HFF-Myc (cell line): ENCODE results near the gene SLC29A4.
"Not testable (repeated sequence)": the region's sequence is repeated elsewhere in the genome, so short reads cannot be mapped to it uniquely, and the experiment has no call there.

Source experiments
- DNase-seq: peaks from one replicate; pipeline ENCODE4 v3.0.0-alpha.2; 2011; ENCODE audit warnings: low read depth; ENCODE audit errors: extremely low read depth
- H3K4me3 ChIP-seq: replicated peaks from 2 replicates; pipeline ENCODE4 v1.5.1; 2011; ENCODE audit warnings: low read depth, mild to moderate bottlenecking, control low read depth, low read length
- TF ChIP-seq, protein P1 (sequence below): IDR thresholded peaks from 2 replicates; pipeline ENCODE4 v1.5.1; 2012; ENCODE audit warnings: mild to moderate bottlenecking, low read depth, low read length, control low read depth; ENCODE audit errors: missing control alignments

SLC29A4 gene

DNA sequence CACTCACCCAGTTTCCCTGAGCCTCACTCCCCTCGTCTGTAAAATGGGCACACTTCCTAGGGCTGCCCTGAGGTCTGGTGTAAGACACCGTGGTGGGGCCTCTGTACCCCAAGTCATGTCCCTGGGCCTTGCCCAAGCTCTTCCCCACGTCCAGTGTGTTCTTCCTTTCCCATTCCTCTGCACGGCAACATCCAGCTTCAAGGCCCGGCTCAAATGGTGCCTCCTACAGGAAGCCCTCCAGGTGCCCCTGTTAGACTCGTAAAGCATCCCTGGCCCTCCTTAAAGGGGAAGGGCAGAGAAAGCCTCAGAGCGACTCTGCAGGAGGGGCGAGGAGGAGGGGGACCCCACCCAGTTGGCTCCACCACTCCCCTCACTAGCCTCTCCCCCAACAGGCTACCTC is 8.6 kb downstream of the SLC29A4 start:
- TF ChIP-seq, protein P1, sequence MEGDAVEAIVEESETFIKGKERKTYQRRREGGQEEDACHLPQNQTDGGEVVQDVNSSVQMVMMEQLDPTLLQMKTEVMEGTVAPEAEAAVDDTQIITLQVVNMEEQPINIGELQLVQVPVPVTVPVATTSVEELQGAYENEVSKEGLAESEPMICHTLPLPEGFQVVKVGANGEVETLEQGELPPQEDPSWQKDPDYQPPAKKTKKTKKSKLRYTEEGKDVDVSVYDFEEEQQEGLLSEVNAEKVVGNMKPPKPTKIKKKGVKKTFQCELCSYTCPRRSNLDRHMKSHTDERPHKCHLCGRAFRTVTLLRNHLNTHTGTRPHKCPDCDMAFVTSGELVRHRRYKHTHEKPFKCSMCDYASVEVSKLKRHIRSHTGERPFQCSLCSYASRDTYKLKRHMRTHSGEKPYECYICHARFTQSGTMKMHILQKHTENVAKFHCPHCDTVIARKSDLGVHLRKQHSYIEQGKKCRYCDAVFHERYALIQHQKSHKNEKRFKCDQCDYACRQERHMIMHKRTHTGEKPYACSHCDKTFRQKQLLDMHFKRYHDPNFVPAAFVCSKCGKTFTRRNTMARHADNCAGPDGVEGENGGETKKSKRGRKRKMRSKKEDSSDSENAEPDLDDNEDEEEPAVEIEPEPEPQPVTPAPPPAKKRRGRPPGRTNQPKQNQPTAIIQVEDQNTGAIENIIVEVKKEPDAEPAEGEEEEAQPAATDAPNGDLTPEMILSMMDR: no peak
- H3K4me3 ChIP-seq: no peak overlapping the region
- DNase-seq: no peak

DNA sequence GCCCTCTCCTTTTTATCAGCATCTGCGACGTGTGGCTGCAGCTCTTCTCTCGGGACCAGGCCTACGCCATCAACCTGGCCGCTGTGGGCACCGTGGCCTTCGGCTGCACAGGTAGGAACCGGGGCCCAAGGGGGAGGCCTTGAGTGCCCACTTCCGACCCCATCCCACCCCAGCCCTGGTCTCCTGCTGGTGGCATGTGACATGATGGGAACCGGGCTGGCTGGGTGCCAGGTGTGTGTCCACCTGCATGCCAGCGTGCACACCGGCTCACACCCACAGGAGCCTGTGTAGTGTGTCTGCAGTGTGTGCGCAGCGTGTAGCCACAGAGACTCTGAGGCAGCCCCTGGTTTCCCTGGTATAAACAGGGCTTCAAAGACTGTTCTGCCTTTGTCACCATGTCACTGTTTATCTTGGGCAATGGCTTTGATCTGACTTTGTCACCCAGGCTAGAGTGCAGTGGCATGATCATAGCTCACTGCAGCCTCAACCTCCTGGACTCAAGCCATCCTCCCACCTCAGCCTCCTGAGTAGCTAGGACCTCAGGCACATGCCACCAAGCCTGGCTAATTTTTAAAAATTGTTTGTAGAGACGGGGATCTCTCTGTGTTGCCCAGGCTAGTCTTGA is 9.1 kb downstream of the SLC29A4 start:
- not testable (repeated sequence) for H3K4me3 ChIP-seq, DNase-seq

DNA sequence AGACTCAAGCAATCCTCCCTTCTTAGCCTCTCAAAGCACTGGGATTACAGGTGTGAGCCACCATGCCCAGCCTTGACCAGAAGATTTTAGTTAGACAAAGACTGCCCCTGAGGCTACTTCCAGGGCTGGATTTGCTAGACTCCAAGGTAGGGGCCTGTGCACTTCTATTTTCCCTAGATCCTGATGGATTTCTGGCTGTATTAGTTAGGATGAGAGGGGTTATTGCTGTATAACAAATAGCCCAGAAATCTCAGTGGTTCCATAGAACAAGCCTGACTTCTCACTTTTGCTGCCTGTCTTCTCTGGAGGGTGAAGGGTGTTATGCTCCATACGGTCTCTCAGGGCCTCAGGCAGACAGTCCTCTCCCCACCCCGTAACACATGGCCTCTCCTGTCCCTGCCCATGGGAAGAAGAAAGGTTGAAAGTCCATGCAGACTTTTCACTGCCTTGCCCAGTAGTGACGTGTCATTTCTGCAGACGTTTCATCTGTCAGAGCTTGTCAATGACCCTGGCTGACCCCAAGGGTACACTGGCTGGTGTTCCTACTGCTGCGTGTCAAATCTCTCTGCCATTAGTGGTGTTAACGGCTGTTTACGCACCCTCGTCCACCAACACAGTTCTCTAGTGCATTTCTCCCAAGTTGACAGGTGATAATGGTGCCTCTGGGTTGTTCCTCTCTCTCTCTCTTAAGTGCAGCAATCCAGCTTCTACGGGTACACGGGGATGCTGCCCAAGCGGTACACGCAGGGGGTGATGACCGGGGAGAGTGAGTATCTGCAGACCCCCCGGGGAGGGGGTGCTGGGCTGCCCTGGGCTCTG is 11.6 kb downstream of the SLC29A4 start:
- DNase-seq: no peak
- TF ChIP-seq, protein P1: no peak
- H3K4me3 ChIP-seq: no peak overlapping the region

DNA sequence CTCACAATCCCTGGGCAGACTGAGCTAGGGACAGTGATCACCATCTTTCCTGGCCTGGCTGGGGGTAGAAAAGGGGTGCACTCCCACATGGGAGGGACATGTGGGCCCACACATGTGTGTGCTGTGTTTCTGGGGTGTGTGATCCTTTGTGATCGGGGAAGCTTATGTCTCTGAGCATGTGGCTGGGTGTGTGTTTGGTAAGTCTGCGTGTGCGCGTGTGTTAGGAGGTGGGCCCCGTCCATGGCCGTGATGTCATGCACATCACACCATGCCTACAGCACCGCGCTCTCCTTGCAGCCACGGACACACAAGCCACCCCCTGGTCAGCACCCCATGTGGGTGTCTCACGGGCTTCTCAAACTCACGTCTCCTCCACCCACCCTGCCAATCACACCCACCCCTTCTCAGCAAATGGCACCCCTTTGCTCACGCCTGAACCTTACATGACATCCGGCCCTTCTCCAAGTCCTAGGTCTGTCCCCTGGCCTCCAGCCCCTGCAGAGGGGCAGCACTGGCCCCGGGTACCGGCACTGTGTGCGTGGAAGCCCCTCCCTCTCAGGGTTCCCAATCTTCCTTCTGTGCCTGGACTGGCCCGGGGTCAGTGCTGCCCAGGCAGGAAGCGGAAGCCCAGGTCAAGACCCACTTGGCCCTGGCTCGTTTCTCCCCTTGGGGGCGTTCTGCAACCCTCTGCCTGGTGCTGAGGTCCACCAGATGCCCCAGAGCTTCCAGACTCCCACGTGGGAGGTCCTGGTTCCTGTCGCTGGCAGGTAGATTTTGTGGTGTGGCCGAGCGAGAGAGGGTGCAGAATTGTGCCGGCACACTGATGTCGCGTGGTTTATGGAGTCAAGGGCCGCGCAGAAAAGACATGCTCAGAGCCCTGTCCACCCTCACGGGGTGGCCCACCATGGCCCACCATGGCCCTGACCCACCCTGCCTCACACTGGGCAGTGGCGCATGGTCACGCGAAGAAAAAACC is 12.6 kb downstream of the SLC29A4 start:
- TF ChIP-seq, protein P1: no peak
- no peak overlapping the region for H3K4me3 ChIP-seq
- no peak for DNase-seq

DNA sequence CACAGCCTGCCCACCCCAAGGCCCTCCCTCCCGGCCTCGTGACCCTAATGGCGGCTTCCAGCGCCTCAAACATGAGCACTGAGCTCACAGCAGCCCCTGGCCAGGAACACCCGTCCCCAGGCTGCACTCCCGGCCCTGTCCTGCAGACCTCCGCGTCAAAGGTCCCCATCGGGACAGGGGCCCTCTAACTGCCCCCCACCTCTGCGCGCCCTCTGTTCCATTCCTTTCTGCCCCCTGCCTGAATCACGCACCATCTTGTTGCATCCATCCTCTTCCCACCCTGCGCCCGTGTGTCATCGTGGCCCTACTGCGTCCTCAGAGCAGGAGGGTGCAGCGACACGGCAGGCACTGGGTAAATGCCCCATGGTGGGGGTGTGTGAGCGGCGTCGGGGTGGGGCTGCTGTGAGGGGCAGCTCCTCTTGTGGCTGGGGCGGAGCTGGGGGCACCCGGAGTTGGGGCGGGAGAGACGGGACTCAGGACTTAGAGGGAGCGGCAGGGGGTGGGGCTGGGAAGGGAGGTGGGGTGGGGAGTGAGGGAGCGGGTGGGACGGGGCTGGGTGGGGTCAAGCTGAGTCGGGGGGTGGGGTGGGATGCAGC is 13.4 kb downstream of the SLC29A4 start:
- TF ChIP-seq, protein P1: no peak
- DNase-seq: no peak
- no peak overlapping the region for H3K4me3 ChIP-seq

DNA sequence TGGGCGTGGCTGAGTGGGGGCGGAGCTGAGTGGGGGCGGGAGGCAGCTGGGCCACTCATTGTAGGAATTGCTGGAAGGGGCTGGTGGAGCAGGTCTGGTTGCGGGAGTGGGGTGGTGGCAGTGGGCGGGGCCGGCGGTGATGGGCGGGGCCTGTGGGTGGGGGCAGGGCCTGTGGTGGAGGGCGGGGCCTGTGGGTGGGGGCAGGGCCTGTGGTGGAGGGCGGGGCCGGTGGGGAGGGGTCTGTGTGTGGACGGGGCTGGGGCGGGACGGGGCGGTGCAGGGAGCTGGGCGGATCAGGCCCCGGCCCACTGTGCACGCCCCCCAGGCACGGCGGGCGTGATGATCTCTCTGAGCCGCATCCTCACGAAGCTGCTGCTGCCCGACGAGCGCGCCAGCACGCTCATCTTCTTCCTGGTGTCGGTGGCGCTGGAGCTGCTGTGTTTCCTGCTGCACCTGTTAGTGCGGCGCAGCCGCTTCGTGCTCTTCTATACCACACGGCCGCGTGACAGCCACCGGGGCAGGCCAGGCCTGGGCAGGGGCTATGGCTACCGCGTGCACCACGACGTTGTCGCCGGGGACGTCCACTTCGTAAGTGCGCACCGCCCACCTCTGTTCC is 14.0 kb downstream of the SLC29A4 start:
- no peak for DNase-seq
- H3K4me3 ChIP-seq: no peak overlapping the region
- TF ChIP-seq, protein P1: no peak
